T-helper 1 cell treated with Interleukin-12 subunit alpha and Interleukin-12 subunit beta and Interleukin-4 antibody, amounts not matched to agents 30 ng/mL and 1 ng/mL, for 36 hours (primary cell): ENCODE data around the gene MYO10. TPM values are rescaled to one million over a fixed set of nuclear protein-coding genes. Genes with fewer than 3 reads are reported as not detected.
"Not testable (repeated sequence)": the region's sequence is repeated elsewhere in the genome, so short reads cannot be mapped to it uniquely, and the experiment has no call there.

Experiments used
- intact Hi-C: fragments of 100-400 bp; cut with micrococcal nuclease; formaldehyde crosslinking; loops from one replicate; pipeline ENCODE4 v1.15.1; 2024
- total RNA-seq: library from RNA; stranded (reverse); gene quantifications from 2 replicates; pipeline ENCODE4 v1.2.3, GENCODE V29; 2022

Gene MYO10
- total RNA-seq, 1 donor from 2014 or later: not detected

DNA sequence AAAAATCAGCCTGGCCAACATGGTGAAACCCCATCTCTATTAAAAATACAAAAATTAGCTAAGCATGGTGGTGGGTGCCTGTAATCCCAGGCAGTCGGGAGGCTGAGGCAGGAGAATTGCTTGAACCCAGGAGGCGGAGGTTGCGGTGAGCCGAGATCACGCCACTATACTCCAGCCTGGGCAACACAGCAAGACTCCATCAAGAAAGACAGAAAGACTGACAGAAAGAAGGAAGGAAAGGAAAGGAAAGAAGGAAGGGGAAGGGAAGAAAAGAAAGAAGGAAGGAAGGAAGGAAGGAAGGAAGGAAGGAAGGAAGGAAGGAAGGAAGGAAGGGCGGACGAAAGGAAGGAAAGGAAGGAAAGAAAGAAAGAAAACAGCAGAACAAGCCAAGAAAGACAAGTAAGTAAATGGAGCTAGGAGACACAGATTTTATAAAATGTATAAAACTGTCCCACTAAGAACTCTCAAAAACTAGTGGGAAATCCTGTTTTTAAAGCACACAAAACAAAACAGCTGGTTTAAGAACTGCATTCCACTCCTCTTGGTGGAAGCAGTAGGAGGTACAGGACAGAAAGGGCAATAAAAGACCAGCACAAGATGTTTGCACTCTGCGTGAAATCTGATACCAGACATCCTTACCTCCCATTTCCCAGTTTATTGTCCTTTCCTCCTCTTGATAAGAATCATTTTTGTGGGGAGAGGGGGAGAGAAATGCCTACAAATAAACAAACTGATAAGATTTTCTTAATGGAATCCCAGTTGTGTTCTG, 46.7 kb downstream of the MYO10 start:
- intact Hi-C loops: no loop called here

DNA sequence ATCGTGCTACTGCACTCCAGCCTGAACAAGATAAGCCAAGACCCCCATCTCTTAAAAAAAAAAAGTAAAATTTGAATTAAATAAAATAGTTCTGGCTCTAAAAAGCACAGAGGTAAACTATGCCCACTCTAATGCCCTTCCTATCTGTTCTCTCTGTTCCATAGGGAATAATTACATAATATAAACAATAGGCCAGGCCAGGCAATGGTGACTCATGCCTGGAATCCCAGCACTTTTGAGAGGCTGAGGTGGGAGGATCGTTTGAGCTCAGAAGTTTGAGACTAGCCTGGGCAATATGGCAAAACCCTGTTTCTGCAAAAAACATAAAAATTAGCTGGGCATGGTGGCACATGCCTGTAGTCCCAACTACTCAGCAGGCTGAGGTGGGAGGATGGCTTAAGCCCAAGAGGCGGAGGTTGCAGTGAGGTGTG, 47.4 kb downstream of the MYO10 start:
- intact Hi-C loops: no loop called here

GRCh38 chr5:16886793-16887345, 49.2 kb downstream of the MYO10 start:
- intact Hi-C loops: no loop called here

DNA sequence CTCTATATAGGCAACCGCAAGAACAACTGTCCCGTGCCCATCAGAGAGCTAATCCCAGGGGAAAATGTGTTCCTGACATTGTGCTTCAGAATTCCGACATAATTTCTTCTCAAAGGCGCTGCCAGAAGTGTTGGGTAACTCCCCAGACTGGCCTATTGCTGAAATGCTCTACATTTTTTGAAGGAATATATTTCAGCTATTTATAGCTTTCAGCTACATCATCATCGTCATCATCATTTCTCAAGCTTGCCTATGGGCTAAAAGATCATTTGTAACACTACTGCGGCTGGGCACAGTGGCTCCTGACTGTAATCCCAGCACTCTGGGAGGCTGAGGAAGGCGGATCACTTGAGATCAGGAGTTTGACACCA, 49.7 kb downstream of the MYO10 start:
- intact Hi-C loops: no loop called here

- intact Hi-C loops: no loop called here
Observed at GRCh38 chr5:16885635-16886365, 50.3 kb downstream of the MYO10 start.

- intact Hi-C loops: no loop called here
Observed at GRCh38 chr5:16884595-16884994, 51.5 kb downstream of the MYO10 start.

DNA sequence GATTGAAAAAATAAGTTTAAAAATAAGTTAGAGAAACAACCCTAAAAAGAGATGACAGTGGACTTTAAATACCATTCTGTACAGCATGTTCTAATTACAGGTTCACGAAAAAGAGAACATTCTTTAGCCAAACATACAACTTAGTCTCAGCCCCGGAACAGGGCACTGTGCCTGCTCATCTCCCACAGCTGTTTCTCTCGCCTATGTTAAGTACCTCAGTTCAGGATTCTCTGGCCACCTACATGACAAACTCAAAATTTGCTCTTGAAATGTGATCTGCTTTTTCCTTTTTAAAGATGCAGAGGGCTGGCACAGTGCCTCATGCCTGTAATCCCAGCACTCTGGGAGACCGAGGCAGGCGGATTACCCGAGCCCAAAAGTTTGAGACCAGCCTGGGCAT, 52.3 kb downstream of the MYO10 start:
- intact Hi-C loops: no loop called here

DNA sequence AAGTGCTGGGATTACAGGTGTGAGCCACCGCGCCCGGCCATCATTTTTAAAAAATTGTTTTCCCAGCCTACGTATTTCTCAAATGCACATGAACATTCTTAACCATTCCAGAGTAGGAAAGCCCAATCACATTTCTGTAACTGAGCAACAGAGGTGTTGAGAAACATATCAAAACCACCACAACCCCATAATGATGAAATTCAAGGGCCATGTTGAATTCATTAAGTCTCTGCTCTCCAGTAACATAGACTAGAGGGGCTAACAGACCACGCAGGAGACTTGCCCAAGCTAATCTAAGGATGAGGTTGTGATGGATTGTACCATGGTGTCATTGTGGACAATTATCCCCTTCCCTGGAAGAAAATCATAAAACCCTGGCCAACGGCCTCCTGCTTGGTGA, 52.9 kb downstream of the MYO10 start:
- intact Hi-C loops: no loop called here

GRCh38 chr5:16881251-16881650, 54.8 kb downstream of the MYO10 start:
- intact Hi-C loops: no loop called here

DNA sequence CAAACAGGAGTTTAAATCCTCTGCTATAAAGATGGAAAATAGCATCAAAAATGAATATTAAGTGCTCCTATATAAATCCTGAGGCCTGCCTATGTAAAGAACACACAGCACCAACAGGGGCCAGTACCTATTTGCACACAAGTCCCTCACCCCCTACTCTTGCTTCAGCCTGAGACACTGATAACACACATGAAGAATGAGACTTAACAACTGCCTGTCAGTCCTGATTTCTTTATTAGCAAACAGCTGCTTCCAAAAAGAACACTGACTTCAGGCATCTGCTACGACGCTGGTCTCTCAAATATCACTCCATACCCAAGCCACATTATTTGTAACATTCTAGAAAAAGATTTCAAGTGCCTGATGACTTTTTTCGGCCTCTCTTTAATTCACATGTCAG, 55.5 kb downstream of the MYO10 start:
- intact Hi-C loops: no loop called here

DNA sequence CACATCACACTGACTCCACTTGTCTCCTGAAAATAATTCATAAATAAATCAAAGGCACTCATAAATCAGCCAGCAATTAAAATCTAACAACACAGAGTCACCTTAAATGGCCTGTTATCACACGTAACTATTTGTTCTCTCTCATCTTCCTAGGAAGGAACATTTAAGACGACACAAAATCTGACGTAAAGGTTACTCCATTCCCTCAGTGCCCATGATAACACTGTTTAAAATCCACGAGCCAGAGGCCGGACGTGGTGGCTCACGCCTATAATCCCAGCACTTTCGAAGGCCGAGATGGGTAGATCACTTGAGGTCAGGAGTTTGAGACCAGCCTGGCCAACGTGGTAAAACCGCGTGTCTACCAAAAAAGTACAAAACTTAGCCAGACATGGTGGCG, 56.4 kb downstream of the MYO10 start:
- intact Hi-C loops: no loop called here

GRCh38 chr5:16879191-16879590, 56.9 kb downstream of the MYO10 start:
- intact Hi-C loops: no loop called here

DNA sequence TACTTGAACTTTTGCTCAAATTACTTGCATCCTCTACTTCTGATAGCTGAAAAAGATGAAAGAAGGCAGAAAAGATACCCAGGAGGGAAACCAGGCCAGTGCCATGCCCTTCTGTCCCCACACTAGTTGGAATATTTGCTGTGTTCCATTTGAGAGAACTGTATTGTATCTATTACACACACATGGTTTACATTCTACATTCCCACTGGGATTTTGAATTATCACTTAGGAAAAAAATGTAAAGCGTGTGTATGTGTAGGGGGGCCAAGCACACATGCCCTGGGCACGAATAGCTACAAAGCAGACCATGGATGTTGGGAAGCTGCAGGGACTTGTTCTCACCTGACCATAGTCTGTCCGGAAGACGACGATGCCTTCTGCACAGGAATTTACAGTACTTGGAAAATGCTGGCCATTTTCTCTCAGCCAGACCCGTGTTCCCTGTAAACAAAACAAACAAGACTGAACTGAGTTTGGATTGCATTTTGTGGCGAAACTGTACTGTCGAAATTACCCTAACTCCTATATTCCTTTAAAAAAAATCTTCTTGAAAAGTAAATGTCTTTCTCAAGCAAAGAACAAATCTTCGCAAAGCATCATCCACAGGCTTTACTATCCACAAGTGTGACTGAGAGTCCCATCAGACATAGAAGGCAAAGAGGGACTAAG, 58.7 kb downstream of the MYO10 start:
- intact Hi-C loops: no loop called here

DNA sequence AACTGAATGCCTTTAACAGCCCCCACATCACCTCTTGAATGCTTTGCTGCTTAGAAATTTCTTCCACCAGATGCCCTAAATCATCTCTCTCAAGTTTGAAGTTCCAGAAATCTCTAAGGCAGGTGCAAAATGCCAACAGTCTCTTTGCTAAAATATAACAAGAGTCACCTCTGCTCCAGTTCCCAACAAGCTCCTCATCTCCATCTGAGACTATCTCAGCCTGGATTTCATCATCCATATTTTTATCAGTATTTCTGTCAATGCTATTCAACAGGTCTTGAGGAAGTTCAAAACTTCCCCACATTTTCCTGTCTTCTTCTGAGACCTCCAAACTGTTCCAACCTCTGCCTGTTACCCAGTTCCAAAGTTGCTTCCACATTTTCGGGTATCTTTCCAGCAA, 61.7 kb downstream of the MYO10 start:
- intact Hi-C loops: not testable (repeated sequence)

- intact Hi-C loops: no loop called here
Observed at GRCh38 chr5:16871746-16872339, 64.2 kb downstream of the MYO10 start.

- intact Hi-C loops: no loop called here
Observed at GRCh38 chr5:16870878-16871277, 65.2 kb downstream of the MYO10 start.

- intact Hi-C loops: no loop called here
Observed at GRCh38 chr5:16869821-16870796, 66.0 kb downstream of the MYO10 start.

DNA sequence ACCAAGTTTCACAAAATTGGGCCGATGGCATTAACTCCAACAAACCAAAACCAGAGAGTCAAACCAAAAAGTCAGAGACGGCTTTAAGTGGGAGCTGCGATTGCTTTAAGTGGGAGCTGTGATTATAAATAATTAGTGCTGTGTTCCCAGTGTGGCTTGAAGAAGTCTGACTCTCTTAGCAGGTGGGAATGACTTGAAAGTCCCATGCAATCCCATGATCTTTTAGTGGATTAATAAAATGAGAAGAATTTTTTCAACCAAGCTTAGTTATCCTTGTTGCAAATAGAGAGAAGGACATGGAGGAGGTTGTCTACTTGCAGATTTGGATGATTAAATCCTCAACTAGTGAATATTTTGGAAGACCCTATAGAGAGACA, 68.5 kb downstream of the MYO10 start:
- intact Hi-C loops: no loop called here

- intact Hi-C loops: no loop called here
Observed at GRCh38 chr5:16866795-16867576, 69.1 kb downstream of the MYO10 start.

GRCh38 chr5:16866273-16866672, 69.8 kb downstream of the MYO10 start:
- intact Hi-C loops: no loop called here
